SJSA1 (cell line): Measurements from ENCODE around the gene MYLK. TPM values are rescaled to one million over a fixed set of nuclear protein-coding genes. Genes with fewer than 3 reads are reported as not detected.

Experiments used
- DNase-seq, 2 experiments: peaks; one replicate each; pipeline ENCODE4 v3.0.0-alpha.2; 2015 to 2020; ENCODE audit warnings: low spot score in 2 of 2, low read depth in 1 of 2
- H3K27ac ChIP-seq: fragments of 250-450 bp; sonication (Bioruptor Pico); 2 replicates; pipeline ENCODE4 v1.5.1; 2020; ENCODE audit warnings: mild to moderate bottlenecking, moderate library complexity
- H3K27me3 ChIP-seq: fragments of 250-450 bp; sonication (Bioruptor Pico); replicated peaks from 2 replicates; pipeline ENCODE4 v1.5.1; 2020; ENCODE audit warnings: mild to moderate bottlenecking, moderate library complexity
- H3K36me3 ChIP-seq: fragments of 250-450 bp; sonication (Bioruptor Pico); 2 replicates; pipeline ENCODE4 v1.5.1; 2020; ENCODE audit warnings: mild to moderate bottlenecking
- H3K4me1 ChIP-seq: fragments of 250-450 bp; sonication (Bioruptor Pico); replicated peaks from 2 replicates; pipeline ENCODE4 v1.6.1; 2021; ENCODE audit warnings: mild to moderate bottlenecking
- H3K4me3 ChIP-seq: fragments of 250-450 bp; sonication (Bioruptor Pico); 2 replicates; pipeline ENCODE4 v1.5.1; 2020; ENCODE audit warnings: mild to moderate bottlenecking
- H3K9me3 ChIP-seq: fragments of 250-450 bp; sonication (Bioruptor Pico); replicated peaks from 2 replicates; pipeline ENCODE4 v1.5.1; 2020; ENCODE audit warnings: mild to moderate bottlenecking
- total RNA-seq: library from RNA; depleted of rRNA; stranded (reverse); fragments of >200 nt; shearing (Covaris generic); gene quantifications from 2 replicates; pipeline ENCODE4 v1.2.3, GENCODE V29; 2014

The MYLK gene
- total RNA-seq, 1 experiment from 2014 or later: 147 TPM

- Histone ChIP-seq H3K4me3 (no peak overlapping the region), H3K9me3 (no peaks in the 10 kb centered on the region), H3K27ac (no peak overlapping the region), H3K27me3 (no peaks in the 10 kb centered on the region), H3K36me3 (no peaks in the 10 kb centered on the region), H3K4me1 (peaks cover 51% of the 10 kb centered on the region)
- DNase-seq: no peak
Observed at GRCh38 chr3:123779655-123780231, 104.4 kb downstream of the MYLK start.

GRCh38 chr3:123778991-123779622 is 105.0 kb downstream of the MYLK start:
- no peak overlapping the region for H3K4me3 ChIP-seq
- peaks cover 51% of the 10 kb centered on the region for H3K4me1 ChIP-seq
- no peak overlapping the region for H3K27ac ChIP-seq
- no peaks in the 10 kb centered on the region for H3K27me3 ChIP-seq
- no peak for DNase-seq
- H3K9me3 ChIP-seq: no peaks in the 10 kb centered on the region
- H3K36me3 ChIP-seq: no peaks in the 10 kb centered on the region

GRCh38 chr3:123778525-123778924 is 105.6 kb downstream of the MYLK start:
- no peak for DNase-seq
- Histone ChIP-seq H3K4me1 (peaks cover 51% of the 10 kb centered on the region), H3K36me3 (no peaks in the 10 kb centered on the region), H3K9me3 (no peaks in the 10 kb centered on the region), H3K27me3 (no peaks in the 10 kb centered on the region), H3K27ac (no peak overlapping the region), H3K4me3 (no peak overlapping the region)

GRCh38 chr3:123776071-123776782 is 107.9 kb downstream of the MYLK start:
- no peak overlapping the region for H3K27ac ChIP-seq
- peaks cover 29% of the 10 kb centered on the region for H3K4me1 ChIP-seq
- H3K4me3 ChIP-seq: no peak overlapping the region
- no peaks in the 10 kb centered on the region for H3K27me3 ChIP-seq
- DNase-seq: no peak
- H3K9me3 ChIP-seq: no peaks in the 10 kb centered on the region
- H3K36me3 ChIP-seq: no peaks in the 10 kb centered on the region

GRCh38 chr3:123774474-123774873 is 109.7 kb downstream of the MYLK start:
- Histone ChIP-seq H3K27me3 (no peaks in the 10 kb centered on the region), H3K9me3 (no peaks in the 10 kb centered on the region), H3K36me3 (no peaks in the 10 kb centered on the region), H3K27ac (no peak overlapping the region), H3K4me1 (peaks cover 11% of the 10 kb centered on the region), H3K4me3 (no peak overlapping the region)
- DNase-seq: no peak

GRCh38 chr3:123773681-123774431 is 110.3 kb downstream of the MYLK start:
- DNase-seq: no peak
- Histone ChIP-seq H3K9me3 (no peaks in the 10 kb centered on the region), H3K4me1 (peaks cover 7% of the 10 kb centered on the region), H3K27me3 (no peaks in the 10 kb centered on the region), H3K36me3 (no peaks in the 10 kb centered on the region), H3K4me3 (no peak overlapping the region), H3K27ac (no peak overlapping the region)

GRCh38 chr3:123769356-123769743 is 114.8 kb downstream of the MYLK start:
- Histone ChIP-seq H3K9me3 (no peaks in the 10 kb centered on the region), H3K36me3 (no peaks in the 10 kb centered on the region), H3K27me3 (no peaks in the 10 kb centered on the region), H3K27ac (no peak overlapping the region), H3K4me3 (no peak overlapping the region), H3K4me1 (peaks cover 31% of the 10 kb centered on the region)
- no peak for DNase-seq

GRCh38 chr3:123768480-123769355 is 115.4 kb downstream of the MYLK start:
- DNase-seq: no peak
- Histone ChIP-seq H3K36me3 (no peaks in the 10 kb centered on the region), H3K4me1 (peaks cover 27% of the 10 kb centered on the region), H3K4me3 (no peak overlapping the region), H3K27ac (no peak overlapping the region), H3K9me3 (no peaks in the 10 kb centered on the region), H3K27me3 (no peaks in the 10 kb centered on the region)

GRCh38 chr3:123767564-123768292 is 116.4 kb downstream of the MYLK start:
- Histone ChIP-seq H3K27me3 (no peaks in the 10 kb centered on the region), H3K4me1 (peaks cover 29% of the 10 kb centered on the region), H3K27ac (no peak overlapping the region; the same call in 1 of the 2 replicates), H3K36me3 (no peaks in the 10 kb centered on the region), H3K4me3 (no peak overlapping the region), H3K9me3 (no peaks in the 10 kb centered on the region)
- no peak for DNase-seq

- no peaks in the 10 kb centered on the region for H3K9me3 ChIP-seq
- DNase-seq: peak; percentile 74 to 76
- peaks cover 32% of the 10 kb centered on the region for H3K4me1 ChIP-seq
- H3K4me3 ChIP-seq: no peak overlapping the region
- peak overlapping the region; percentile 72 for H3K27ac ChIP-seq
- H3K27me3 ChIP-seq: no peaks in the 10 kb centered on the region
- H3K36me3 ChIP-seq: no peaks in the 10 kb centered on the region
Observed at GRCh38 chr3:123767009-123767372, 117.1 kb downstream of the MYLK start.

- Histone ChIP-seq H3K4me3 (no peak overlapping the region), H3K9me3 (no peaks in the 10 kb centered on the region), H3K36me3 (no peaks in the 10 kb centered on the region), H3K4me1 (peaks cover 32% of the 10 kb centered on the region), H3K27me3 (no peaks in the 10 kb centered on the region), H3K27ac (peak overlapping the region; percentile 72)
- peak; percentile 66 to 78 for DNase-seq
Observed at GRCh38 chr3:123766193-123767008, 117.7 kb downstream of the MYLK start.

- Histone ChIP-seq H3K27ac (peak overlapping the region; percentile 72), H3K4me3 (no peak overlapping the region), H3K9me3 (no peaks in the 10 kb centered on the region), H3K36me3 (no peaks in the 10 kb centered on the region), H3K4me1 (peaks cover 32% of the 10 kb centered on the region), H3K27me3 (no peaks in the 10 kb centered on the region)
- DNase-seq: no peak
Observed at GRCh38 chr3:123765475-123766128, 118.5 kb downstream of the MYLK start.
